Glomerular visceral epithelial cell (primary cell): ENCODE results near the gene PPP2R3C.
"Not testable (repeated sequence)": the region's sequence is repeated elsewhere in the genome, so short reads cannot be mapped to it uniquely, and the experiment has no call there.

Source experiments
- DNase-seq: peaks from one replicate; pipeline ENCODE4 v3.0.0-alpha.2; 2016; ENCODE audit errors: extremely low spot score

PPP2R3C gene

DNA sequence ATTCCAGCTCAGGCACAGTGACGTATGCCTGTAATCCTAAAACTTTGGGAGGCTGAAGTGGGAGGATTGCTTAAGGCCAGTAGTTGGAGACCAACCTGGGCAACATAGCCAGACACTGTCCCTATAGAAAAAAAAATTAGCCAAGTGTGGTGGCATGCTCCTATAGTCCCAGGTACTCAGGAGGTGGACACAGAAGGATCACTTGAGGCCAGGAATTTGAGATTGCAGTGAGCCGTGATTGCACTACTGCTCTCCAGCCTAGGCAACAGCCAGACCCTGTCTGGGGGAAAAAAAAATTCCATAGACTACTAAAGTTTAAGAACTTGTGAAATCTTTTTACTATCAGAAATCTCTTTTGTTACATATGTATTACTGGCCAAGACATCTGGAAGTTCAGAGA is 69.2 kb downstream of the PPP2R3C start:
- no peak for DNase-seq

DNA sequence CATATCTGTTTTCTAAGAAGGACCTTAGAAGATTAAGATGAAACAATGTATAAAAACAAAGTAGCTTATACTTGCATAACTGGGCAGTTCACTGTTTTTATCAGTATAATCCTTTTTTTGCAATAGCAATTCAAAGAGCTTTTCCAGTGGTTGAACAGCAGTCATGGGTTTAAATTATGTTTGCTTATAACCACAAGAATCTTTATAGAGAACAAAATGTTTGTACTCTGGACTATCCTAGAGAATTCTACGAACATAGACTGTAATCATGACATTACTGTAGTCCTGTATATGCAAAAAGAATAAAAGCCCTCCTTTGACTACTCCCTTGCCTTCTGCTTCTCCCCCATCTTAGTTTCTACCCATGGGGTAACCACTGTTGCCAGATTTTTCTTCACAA is 70.0 kb downstream of the PPP2R3C start:
- peak; percentile 8 for DNase-seq

DNA sequence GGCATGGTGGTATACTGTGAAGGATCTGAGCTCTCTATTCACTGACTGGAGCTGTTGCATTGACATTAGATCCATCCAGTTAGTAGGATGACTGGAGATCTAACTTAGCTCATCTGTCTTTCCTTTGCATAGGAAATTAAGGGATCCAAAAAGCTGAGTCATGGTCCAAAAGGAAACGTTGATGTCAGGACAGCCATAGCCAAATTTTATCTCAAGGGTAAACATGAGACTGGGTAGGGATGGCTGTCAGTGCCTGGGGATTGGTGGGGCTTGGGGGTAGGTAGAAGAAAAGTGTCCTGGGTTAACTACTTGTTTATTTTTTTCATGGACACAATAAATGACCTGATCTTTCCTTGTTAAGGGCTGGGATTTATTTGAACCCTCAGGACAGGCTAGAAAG is 71.1 kb downstream of the PPP2R3C start:
- no peak for DNase-seq

DNA sequence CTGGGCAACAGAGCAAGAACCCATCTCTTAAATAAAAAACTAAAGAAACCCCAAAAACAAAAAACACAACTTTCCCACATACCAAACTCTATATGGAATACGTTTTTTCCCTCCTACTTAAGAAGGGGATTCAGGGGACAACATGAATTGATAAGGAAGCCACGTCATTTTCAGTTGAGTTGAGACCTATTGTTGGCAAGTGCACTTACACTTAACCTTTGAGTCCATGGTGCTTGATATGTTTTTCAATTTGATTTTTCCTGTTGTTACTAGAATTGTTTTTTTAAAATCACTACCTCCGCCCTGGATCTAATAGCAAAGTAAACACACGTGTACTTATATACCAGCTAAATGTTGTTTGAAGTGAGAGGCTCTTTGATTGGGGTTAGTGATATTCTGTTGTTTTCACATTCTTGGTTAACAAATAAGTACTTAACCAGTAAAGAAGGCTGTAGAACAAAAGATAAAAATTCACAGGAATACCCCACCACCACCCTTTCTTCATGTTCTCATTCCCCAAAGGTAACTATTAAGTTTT is 73.7 kb downstream of the PPP2R3C start:
- DNase-seq = no peak

DNA sequence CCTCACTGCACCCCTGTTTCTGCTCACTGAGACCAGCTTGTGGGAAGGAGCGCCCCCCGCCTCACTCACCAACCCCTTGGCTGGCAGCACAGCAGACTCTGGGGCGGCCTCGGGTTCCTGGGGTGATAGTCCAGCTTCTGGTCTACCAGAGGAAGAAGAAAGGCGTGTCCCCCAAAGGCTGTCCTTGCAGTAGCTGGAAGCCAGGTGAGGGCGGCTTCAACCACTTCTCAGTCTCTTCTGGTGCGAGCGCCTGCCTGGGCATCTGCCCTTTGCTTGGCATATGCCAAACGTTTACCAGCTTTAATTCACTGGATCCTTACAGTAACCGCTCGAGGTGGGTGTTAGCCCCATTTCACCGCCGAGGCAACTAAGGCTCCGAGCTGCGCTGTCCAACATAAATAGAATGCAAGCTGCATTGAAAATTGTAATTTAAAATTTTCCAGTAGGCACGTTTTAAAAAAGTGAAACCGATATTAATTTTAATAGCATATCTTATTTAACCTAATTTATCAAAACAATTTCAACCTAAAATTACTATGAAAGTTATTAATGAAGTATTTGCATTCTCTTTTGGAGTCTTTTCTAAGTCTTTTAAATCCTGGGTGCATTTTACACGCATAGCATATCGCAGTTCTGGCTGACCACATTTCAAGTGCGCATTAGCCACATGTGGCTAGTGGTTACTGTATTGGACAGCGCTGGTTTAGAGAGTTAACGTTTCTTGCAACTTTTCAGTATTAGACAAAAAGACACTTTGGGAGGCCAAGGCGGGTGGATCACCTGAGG is 74.8 kb downstream of the PPP2R3C start:
- peak; percentile 6 for DNase-seq

DNA sequence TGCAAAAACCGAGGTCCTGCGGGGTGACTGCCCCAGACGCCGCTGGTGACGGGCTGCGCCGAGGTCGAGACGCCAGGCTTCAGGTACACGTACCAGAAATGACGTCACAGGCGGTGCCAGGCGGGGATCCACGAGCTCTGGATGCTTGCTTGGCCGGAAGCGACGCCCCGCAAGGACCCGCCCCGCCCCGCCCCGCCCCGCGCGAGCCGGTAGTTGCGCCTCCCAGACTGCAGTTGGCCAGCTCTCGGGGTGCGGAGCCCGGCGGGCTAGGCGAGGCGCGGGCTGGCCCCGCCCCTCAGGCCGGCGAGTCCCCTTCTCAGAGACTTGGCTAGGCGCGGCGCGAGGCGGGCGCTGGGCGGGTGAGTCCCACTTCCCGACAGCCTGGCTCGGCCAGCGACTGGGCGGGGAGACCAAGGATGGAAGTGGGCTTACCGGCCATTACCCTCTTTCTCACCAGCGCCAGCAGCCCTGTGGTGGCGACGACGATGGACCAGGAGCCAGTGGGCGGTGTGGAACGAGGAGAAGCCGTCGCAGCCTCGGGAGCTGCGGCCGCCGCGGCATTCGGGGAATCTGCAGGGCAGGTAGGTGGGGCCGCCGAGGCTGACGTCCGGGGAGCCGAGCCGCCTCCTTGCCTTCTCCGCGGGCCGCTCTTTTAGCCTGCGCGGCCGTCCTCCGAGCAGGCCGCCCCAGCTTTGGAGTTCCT is 75.6 kb downstream of the PPP2R3C start, which contains the start of gene FAM177A1:
TSS of gene FAM177A1 (plus strand) at position 225 of the 703 bp plus-strand sequence. CDS start at position 417, 192 bp downstream.
- peak; percentile 98 for DNase-seq

DNA sequence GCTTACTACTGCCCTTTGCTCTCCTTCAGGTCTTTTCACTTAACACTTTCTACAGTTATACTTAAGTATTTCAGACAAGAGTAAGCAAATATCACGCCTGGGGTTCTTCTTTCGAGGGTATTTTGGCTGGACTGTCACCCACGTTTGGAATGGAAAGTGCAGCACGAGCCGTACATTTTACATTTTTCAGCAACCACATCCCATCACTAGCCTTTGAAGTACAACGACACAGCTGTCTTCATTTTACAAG is 76.1 kb downstream of the PPP2R3C start:
- DNase-seq = no peak

DNA sequence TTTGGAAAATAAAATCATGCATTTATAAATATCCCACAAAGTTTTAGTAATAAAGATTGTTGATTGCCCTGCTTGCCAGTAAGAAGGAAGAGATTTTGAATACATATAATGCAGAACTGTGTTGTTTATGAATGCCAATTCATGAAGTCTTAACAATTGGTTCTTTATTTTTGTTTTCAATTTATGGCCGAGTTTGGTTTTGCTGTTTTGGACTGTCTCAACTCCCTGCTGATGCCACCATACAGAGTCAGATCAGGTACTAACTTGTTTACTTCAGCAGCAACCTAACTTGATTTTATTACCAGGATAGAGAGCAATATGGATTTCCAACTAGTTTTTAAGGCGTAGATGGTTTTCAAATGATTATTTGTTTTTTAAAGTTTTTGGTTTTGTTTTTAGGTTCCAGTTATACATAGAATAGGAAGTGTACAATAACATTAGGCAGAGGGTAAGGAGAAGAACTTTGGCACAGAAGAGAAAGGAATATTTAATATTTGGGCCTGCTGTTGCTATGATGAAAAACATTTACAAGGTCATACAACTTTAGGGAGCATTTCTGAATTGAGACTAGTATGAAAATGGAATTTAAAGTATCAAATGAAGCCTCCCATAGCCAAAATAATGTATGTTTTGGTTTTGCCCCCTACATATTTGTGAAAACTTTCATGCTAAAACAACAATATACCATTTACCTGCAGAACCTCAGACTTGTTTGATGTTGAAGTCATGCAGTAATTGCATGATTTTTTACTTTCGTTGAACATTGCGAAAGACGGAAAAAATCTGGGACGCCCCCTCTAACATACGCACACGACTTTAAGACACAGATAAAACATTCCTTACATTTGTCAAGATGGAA is 76.6 kb downstream of the PPP2R3C start:
- no peak for DNase-seq

DNA sequence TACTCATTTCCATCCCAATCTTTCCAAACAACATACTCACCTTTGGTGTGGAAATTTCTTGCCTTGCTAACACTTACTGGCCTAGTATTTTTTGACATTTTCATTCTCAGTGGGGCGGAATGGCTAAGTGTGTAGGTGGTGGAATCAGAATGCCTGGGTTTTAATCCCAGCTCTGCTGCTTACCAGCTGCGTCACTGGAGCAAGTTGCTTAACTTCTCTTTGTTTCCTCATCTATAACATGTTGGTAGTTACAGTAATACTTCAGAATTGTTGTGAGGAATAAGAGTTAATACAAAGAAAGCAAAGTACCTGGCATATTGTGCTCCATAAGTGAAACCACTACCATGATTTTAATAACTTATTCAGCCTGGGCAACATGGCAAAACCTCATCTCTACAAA is 78.7 kb downstream of the PPP2R3C start:
- no peak for DNase-seq

DNA sequence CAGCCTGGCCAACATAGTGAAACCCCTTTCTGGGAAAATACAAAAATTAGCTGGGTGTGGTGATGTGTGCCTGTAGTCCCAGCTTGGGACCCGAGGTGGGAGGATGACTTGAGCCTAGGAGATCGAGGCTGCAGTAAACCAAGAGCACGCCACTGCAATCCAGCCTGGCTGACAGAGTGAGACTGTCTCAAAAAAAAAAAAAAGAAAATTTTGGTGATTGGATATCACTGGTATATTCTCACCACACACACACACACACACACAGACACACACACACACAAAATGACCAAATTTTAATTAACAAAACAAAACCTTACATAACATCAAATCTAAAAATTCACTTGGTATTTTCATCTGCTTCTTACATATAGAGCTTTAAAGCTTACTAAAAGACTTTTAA is 79.2 kb downstream of the PPP2R3C start:
- DNase-seq = no peak

DNA sequence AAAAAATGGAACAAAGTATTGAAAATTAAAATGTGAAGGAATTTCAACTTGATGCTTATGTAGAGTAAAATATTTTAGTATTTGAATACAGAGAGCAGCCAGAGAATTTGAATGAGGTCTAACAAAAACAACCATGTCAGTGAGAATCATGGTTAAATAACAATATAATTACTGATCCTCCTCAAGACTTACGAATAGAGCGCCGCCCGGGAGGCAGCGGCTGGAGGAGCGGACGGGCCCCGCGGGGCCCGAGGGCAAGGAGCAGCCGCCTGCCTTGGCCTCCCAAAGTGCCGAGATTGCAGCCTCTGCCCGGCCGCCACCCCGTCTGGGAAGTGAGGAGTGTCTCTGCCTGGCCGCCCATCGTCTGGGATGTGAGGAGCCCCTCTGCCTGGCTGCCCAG is 83.5 kb downstream of the PPP2R3C start:
- DNase-seq = not testable (repeated sequence)
